ENCODE data around the gene KIRREL3. TPM values are rescaled to one million over a fixed set of nuclear protein-coding genes. Genes with fewer than 3 reads are reported as not detected.

Gene KIRREL3
- total and polyA plus RNA-seq, 2 donors (not counting 3 experiments of a cell fraction or from before 2014, with no cell fraction given) = not detected

GRCh38 chr11:126405374-126405773 is 595.2 kb downstream of the KIRREL3 start:
- Histone ChIP-seq H3K9me1 (replicated peaks; ENCODE audit: control insufficient read depth, extremely low read depth, insufficient read depth, low read length) (no peaks in the 10 kb centered on the region), H2AFZ (ENCODE audit: low read depth, low read length) (no peak overlapping the region), H3K4me2 (ENCODE audit: insufficient read depth, low read length) (no peak overlapping the region), H3K36me3 (ENCODE audit: control insufficient read depth in 2 of 2, extremely low read depth in 1 of 2, insufficient read depth in 2 of 2, low read length in 2 of 2) (peaks cover 0 to 3% of the 10 kb centered on the region in 2 experiments), H3K27ac (ENCODE audit: insufficient read depth, low read depth, low read length) (no peak overlapping the region), H3K4me1 (ENCODE audit: control insufficient read depth, extremely low read depth, insufficient read depth, low read length) (no peaks in the 10 kb centered on the region), H3K9ac (replicated peaks; ENCODE audit: extremely low read depth, insufficient read depth, low read length) (no peak overlapping the region), H3K79me2 (ENCODE audit: control insufficient read depth, insufficient read depth, low read length) (no peaks in the 10 kb centered on the region), H3K4me3 (replicated peaks in 1 of 3; ENCODE audit: insufficient read depth in 1 of 3, low read depth in 1 of 3, low read length in 3 of 3) (no peak overlapping the region), H3K9me3 (replicated peaks; ENCODE audit: control insufficient read depth, insufficient read depth, low read length) (no peaks in the 10 kb centered on the region), H4K20me1 (replicated peaks; ENCODE audit: control insufficient read depth, extremely low read depth, insufficient read depth, low read length) (no peaks in the 10 kb centered on the region), H3K27me3 (ENCODE audit: control insufficient read depth in 2 of 2, insufficient read depth in 2 of 2, low read length in 2 of 2) (no peaks in the 10 kb centered on the region)
- ChIA-PET POLR2A (no interaction called here), CTCF (interaction anchor here (1.0 kb wide), 1 partner anchor 95 kb away, joined by 5 read pairs; no protein-coding TSS in a partner anchor)
- dilution Hi-C loops (cut with MboI; ENCODE audit: extremely low pct_ligation_motif_present, low sequenced_read_pairs) (no loop called here), intact Hi-C loops (cut with micrococcal nuclease) (no loop called here)
- TF ChIP-seq POLR2AphosphoS5 (IDR thresholded peaks at IDR 0.05; ENCODE audit: insufficient read depth, low read depth, low read length) = no peak
- TF ChIP-seq POLR2A (IDR thresholded peaks at IDR 0.05; ENCODE audit: low read depth, low read length) = no peak
- TF ChIP-seq MYC (IDR thresholded peaks at IDR 0.05; ENCODE audit: low read depth, low read length) = no peak
- TF ChIP-seq JUN (IDR thresholded peaks at IDR 0.05; ENCODE audit: borderline replicate concordance, insufficient read depth, insufficient read length, low read depth) = no peak
- no peak for TF ChIP-seq CTCF (IDR thresholded peaks at IDR 0.05; ENCODE audit: extremely low read depth in 1 of 2, insufficient read depth in 1 of 2, low read depth in 1 of 2, low read length in 2 of 2)
- no peak for TF ChIP-seq EZH2 (IDR thresholded peaks at IDR 0.05; ENCODE audit: borderline replicate concordance, low read depth, low read length, severe bottlenecking)
- no peak for TF ChIP-seq FOS (IDR thresholded peaks at IDR 0.05; ENCODE audit: borderline replicate concordance, insufficient read depth, low read length)
- TF ChIP-seq MAX (IDR thresholded peaks at IDR 0.05; ENCODE audit: insufficient read depth, insufficient read length) = no peak
- TF ChIP-seq GATA2 (IDR thresholded peaks at IDR 0.05; ENCODE audit: insufficient read depth, insufficient read length, low read depth, low read length) = no peak
- DNase-seq (ENCODE audit: low read depth, low spot score) (no peak), FAIRE-seq (no peak)
- no TSS peak for BruUV-seq (replicated peaks)

Measured in endothelial cell of umbilical vein (primary cell).